ENCODE results near the gene ANKFN1.

The ANKFN1 gene

DNA sequence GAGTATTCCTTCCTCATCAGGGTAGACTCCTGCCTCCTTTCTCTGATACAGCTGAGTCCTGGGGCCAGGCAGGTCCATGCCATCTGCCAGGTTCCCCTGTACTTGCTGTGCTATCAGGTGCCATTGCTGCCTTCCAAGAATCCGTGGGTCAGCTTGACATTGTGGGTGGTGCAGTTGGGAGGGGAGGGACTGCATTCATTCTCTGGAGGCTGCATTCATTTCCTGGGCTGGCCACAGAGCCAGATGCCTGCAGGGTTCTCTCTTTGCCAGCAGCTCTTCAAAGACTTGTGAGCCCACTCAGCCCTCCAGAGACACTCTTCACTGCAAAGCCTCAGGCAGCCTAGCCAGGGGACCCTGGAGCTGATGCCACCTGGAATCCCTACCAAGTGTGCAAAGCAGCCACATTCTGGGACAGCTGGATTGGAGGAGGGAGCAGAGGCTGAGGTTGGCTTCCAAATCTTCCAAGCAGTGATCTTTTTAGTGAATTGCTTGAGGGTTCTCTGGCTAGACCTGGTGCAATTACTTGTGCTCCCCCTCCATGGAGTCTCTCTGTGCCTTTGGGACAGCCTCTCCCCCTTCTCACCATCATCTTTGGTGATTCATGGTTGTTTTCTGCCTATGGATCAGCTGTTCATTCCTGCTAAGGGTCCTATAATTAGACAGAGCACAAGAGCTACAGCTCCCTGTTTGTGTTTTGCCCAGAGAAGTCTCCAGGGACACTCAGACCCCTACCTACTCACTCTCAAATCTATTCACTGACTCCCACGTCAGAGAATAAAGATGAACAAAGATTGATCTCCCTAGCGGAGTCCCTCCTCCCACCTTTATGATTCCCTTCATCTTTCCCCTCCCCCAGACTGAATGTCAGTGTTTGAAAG is 20.9 kb downstream of the ANKFN1 start:
- DNase-seq (ENCODE audit: extremely low read depth, insufficient read length) = no peak
- Histone ChIP-seq H3K4me3 (replicated peaks; ENCODE audit: low read depth, low read length) (no peak overlapping the region), H3K36me3 (ENCODE audit: control insufficient read depth, insufficient read depth, low read length) (no peaks in the 10 kb centered on the region), H3K27me3 (replicated peaks; ENCODE audit: control insufficient read depth, insufficient read depth, low read length) (peaks cover 1% of the 10 kb centered on the region)
- no peak for TF ChIP-seq CTCF (IDR thresholded peaks at IDR 0.05; ENCODE audit: insufficient read depth, low read length, poor library complexity, severe bottlenecking)

GRCh38 chr17:56175299-56175955 is 22.2 kb downstream of the ANKFN1 start:
- peaks cover 3% of the 10 kb centered on the region for H3K27me3 ChIP-seq (replicated peaks; ENCODE audit: control insufficient read depth, insufficient read depth, low read length)
- no peaks in the 10 kb centered on the region for H3K36me3 ChIP-seq (ENCODE audit: control insufficient read depth, insufficient read depth, low read length)
- no peak overlapping the region for H3K4me3 ChIP-seq (replicated peaks; ENCODE audit: low read depth, low read length)
- DNase-seq (ENCODE audit: extremely low read depth, insufficient read length) = no peak
- no peak for TF ChIP-seq CTCF (IDR thresholded peaks at IDR 0.05; ENCODE audit: insufficient read depth, low read length, poor library complexity, severe bottlenecking)

GRCh38 chr17:56176091-56176490 is 22.8 kb downstream of the ANKFN1 start:
- Histone ChIP-seq H3K4me3 (replicated peaks; ENCODE audit: low read depth, low read length) (no peak overlapping the region), H3K36me3 (ENCODE audit: control insufficient read depth, insufficient read depth, low read length) (no peaks in the 10 kb centered on the region), H3K27me3 (replicated peaks; ENCODE audit: control insufficient read depth, insufficient read depth, low read length) (peaks cover 3% of the 10 kb centered on the region)
- TF ChIP-seq CTCF (IDR thresholded peaks at IDR 0.05; ENCODE audit: insufficient read depth, low read length, poor library complexity, severe bottlenecking) = no peak
- no peak for DNase-seq (ENCODE audit: extremely low read depth, insufficient read length)

GRCh38 chr17:56177361-56177760 is 24.1 kb downstream of the ANKFN1 start:
- TF ChIP-seq CTCF (IDR thresholded peaks at IDR 0.05; ENCODE audit: insufficient read depth, low read length, poor library complexity, severe bottlenecking) = no peak
- DNase-seq (ENCODE audit: extremely low read depth, insufficient read length) = no peak
- Histone ChIP-seq H3K36me3 (ENCODE audit: control insufficient read depth, insufficient read depth, low read length) (no peaks in the 10 kb centered on the region), H3K4me3 (replicated peaks; ENCODE audit: low read depth, low read length) (no peak overlapping the region), H3K27me3 (replicated peaks; ENCODE audit: control insufficient read depth, insufficient read depth, low read length) (peaks cover 3% of the 10 kb centered on the region)

- DNase-seq (ENCODE audit: extremely low read depth, insufficient read length) = no peak
- peaks cover 2% of the 10 kb centered on the region for H3K27me3 ChIP-seq (replicated peaks; ENCODE audit: control insufficient read depth, insufficient read depth, low read length)
- no peaks in the 10 kb centered on the region for H3K36me3 ChIP-seq (ENCODE audit: control insufficient read depth, insufficient read depth, low read length)
- H3K4me3 ChIP-seq (replicated peaks; ENCODE audit: low read depth, low read length) = no peak overlapping the region
- TF ChIP-seq CTCF (IDR thresholded peaks at IDR 0.05; ENCODE audit: insufficient read depth, low read length, poor library complexity, severe bottlenecking) = no peak
Observed at GRCh38 chr17:56178203-56178602, 24.9 kb downstream of the ANKFN1 start.

All from GM06990 (cell line).